HEK293T (cell line): ENCODE results near the gene ZNF567.

Source experiments
- CTBP1 ChIP-seq: fragments of 450-650 bp; IDR thresholded peaks from 2 replicates; pipeline ENCODE4 v1.6.1; 2016; ENCODE audit warnings: borderline replicate concordance
- SP1 ChIP-seq: fragments of 450-650 bp; IDR thresholded peaks from 2 replicates; pipeline ENCODE4 v1.6.1; 2017
- SUZ12 ChIP-seq: fragments of 450-650 bp; IDR thresholded peaks from 2 replicates; pipeline ENCODE4 v1.6.1; 2016; ENCODE audit warnings: mild to moderate bottlenecking
- TF ChIP-seq, protein P1 (sequence below): fragments of 450-650 bp; IDR thresholded peaks from 2 replicates; pipeline ENCODE4 v1.6.1; 2016

DNA sequence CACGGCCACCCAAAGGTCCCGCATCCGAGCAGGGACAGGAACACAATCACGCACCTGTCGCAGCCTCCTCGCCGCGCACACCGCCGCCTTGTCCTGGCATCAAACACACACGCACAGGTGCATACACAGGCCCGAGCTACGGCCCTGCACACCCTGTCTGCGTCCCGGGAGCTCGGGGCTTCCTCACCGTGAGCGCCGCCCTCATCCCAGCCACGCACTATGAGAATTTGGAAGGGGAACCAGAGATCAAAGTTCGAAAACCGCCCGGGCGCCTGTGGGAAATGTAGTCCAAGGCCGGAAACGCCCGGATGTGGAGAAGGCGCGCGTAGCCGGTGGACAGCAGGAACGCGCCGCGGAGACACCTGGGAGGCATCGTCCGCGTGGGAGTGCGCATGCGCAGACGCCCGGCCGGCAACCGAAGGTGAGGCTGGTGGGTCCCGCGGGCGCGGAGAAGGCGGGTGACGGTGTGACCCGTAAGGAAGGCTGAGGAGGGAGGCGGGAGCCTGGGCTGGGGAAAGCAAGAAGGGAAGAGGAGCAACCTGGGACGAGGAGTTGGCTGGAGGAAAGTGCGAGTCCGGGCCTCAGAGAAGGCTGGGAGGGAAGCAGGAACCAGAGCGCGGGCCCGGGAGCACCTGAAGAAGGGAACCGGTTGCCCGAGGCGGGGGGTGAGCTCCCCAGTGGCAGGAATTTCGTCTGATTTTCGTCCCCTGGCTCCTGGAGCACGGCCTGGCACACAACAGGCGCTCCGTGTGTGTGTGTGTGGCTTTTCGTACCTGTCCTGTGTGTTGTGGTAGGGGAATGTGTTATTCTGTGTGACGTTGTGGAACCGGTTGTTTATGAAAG is at the start of gene ZNF567:
- TF ChIP-seq SP1: no peak
- TF ChIP-seq CTBP1: no peak
- TF ChIP-seq SUZ12: no peak
- TF ChIP-seq, protein P1, sequence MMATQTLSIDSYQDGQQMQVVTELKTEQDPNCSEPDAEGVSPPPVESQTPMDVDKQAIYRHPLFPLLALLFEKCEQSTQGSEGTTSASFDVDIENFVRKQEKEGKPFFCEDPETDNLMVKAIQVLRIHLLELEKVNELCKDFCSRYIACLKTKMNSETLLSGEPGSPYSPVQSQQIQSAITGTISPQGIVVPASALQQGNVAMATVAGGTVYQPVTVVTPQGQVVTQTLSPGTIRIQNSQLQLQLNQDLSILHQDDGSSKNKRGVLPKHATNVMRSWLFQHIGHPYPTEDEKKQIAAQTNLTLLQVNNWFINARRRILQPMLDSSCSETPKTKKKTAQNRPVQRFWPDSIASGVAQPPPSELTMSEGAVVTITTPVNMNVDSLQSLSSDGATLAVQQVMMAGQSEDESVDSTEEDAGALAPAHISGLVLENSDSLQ: no peak
